HG02759 (cell line): ENCODE measurements around the gene PCDH17.

Experiments
- ATAC-seq: cut with Tn5 transposase; IDR thresholded peaks from one replicate; pipeline ENCODE4 v1.9.1; 2021; ENCODE audit warnings: mild to moderate bottlenecking, moderate library complexity; ENCODE audit not compliant: unreplicated experiment

PCDH17 gene

GRCh38 chr13:57631596-57632275, at the start of gene PCDH17:
PCDH17 (plus strand) TSS chr13:57631744; CDS start chr13:57632547, 803 bp downstream.
- no peak for ATAC-seq

- ATAC-seq, result no peak
Measured at GRCh38 chr13:57582032-57582431, 49.5 kb upstream of the PCDH17 start.

- ATAC-seq, result no peak
Measured at GRCh38 chr13:57583529-57583928, 48.0 kb upstream of the PCDH17 start.

- no peak for ATAC-seq
Measured at GRCh38 chr13:57588639-57589038, 42.9 kb upstream of the PCDH17 start.

- ATAC-seq, result no peak
Measured at GRCh38 chr13:57595775-57596174, 35.8 kb upstream of the PCDH17 start.

- no peak for ATAC-seq
Measured at GRCh38 chr13:57601536-57601935, 30.0 kb upstream of the PCDH17 start.

GRCh38 chr13:57604442-57604841, 27.1 kb upstream of the PCDH17 start:
- ATAC-seq, result no peak

- ATAC-seq, result no peak
Measured at GRCh38 chr13:57611969-57612368, 19.6 kb upstream of the PCDH17 start.

- ATAC-seq, result no peak
Measured at GRCh38 chr13:57612568-57612967, 19.0 kb upstream of the PCDH17 start.

GRCh38 chr13:57624565-57625435, 6.7 kb upstream of the PCDH17 start:
- peak; percentile 69 for ATAC-seq

- ATAC-seq, result no peak
Measured at GRCh38 chr13:57627663-57628062, 3.9 kb upstream of the PCDH17 start.

- ATAC-seq, result no peak
Measured at GRCh38 chr13:57629391-57629804, 2.1 kb upstream of the PCDH17 start.

GRCh38 chr13:57629821-57630235, 1.7 kb upstream of the PCDH17 start:
- peak; percentile 55 for ATAC-seq

- ATAC-seq, result no peak
Measured at GRCh38 chr13:57630661-57631595, 616 bp upstream of the PCDH17 start.

- ATAC-seq, result no peak
Measured at GRCh38 chr13:57632276-57633140, 964 bp downstream of the PCDH17 start.

- no peak for ATAC-seq
Measured at GRCh38 chr13:57633141-57633949, 1.8 kb downstream of the PCDH17 start.

GRCh38 chr13:57633950-57634838, 2.6 kb downstream of the PCDH17 start:
- ATAC-seq, result no peak

- no peak for ATAC-seq
Measured at GRCh38 chr13:57634839-57635165, 3.3 kb downstream of the PCDH17 start.
